T follicular helper cell (primary cell): ENCODE results near the gene BMERB1.

Experiments used
- DNase-seq: peaks from one replicate; pipeline ENCODE4 v3.0.0-alpha.2; 2020; ENCODE audit warnings: low read depth

Gene BMERB1

GRCh38 chr16:15498427-15499175 lies 64.2 kb downstream of the BMERB1 start:
- DNase-seq: no peak

GRCh38 chr16:15502041-15502725 lies 67.8 kb downstream of the BMERB1 start:
- no peak for DNase-seq

- DNase-seq: no peak
Measured at GRCh38 chr16:15506441-15506840, 72.1 kb downstream of the BMERB1 start.

- DNase-seq: no peak
Measured at GRCh38 chr16:15507301-15507958, 73.0 kb downstream of the BMERB1 start.

GRCh38 chr16:15507959-15508627 lies 73.7 kb downstream of the BMERB1 start:
- DNase-seq: no peak

- no peak for DNase-seq
Measured at GRCh38 chr16:15509051-15509592, 74.7 kb downstream of the BMERB1 start.

- no peak for DNase-seq
Measured at GRCh38 chr16:15509593-15510535, 75.5 kb downstream of the BMERB1 start.

GRCh38 chr16:15510992-15511391 lies 76.6 kb downstream of the BMERB1 start:
- no peak for DNase-seq

- no peak for DNase-seq
Measured at GRCh38 chr16:15511759-15512487, 77.5 kb downstream of the BMERB1 start.

- DNase-seq: no peak
Measured at GRCh38 chr16:15513156-15513555, 78.8 kb downstream of the BMERB1 start.

GRCh38 chr16:15515992-15516391 lies 81.6 kb downstream of the BMERB1 start:
- DNase-seq: no peak

GRCh38 chr16:15516609-15517008 lies 82.2 kb downstream of the BMERB1 start:
- DNase-seq: no peak

- DNase-seq: no peak
Measured at GRCh38 chr16:15517743-15518377, 83.5 kb downstream of the BMERB1 start.

- no peak for DNase-seq
Measured at GRCh38 chr16:15518381-15519351, 84.3 kb downstream of the BMERB1 start.

GRCh38 chr16:15519790-15520189 lies 85.4 kb downstream of the BMERB1 start:
- no peak for DNase-seq

- no peak for DNase-seq
Measured at GRCh38 chr16:15521390-15521757, 87.0 kb downstream of the BMERB1 start.

- DNase-seq: no peak
Measured at GRCh38 chr16:15521758-15522509, 87.5 kb downstream of the BMERB1 start.

- DNase-seq: no peak
Measured at GRCh38 chr16:15523092-15523541, 88.7 kb downstream of the BMERB1 start.
